GM10266 (cell line): ENCODE measurements around the gene CASP7.

ENCODE experiments used
- DNase-seq: peaks from one replicate; pipeline ENCODE4 v3.0.0; 2012; ENCODE audit errors: extremely low spot score
- TF ChIP-seq, protein P1 (sequence below): IDR thresholded peaks from 2 replicates; pipeline ENCODE4 v1.5.1; 2012; ENCODE audit warnings: mild to moderate bottlenecking, low read depth; ENCODE audit not compliant: control insufficient read depth, insufficient read depth; ENCODE audit errors: missing control alignments

CASP7 gene

DNA sequence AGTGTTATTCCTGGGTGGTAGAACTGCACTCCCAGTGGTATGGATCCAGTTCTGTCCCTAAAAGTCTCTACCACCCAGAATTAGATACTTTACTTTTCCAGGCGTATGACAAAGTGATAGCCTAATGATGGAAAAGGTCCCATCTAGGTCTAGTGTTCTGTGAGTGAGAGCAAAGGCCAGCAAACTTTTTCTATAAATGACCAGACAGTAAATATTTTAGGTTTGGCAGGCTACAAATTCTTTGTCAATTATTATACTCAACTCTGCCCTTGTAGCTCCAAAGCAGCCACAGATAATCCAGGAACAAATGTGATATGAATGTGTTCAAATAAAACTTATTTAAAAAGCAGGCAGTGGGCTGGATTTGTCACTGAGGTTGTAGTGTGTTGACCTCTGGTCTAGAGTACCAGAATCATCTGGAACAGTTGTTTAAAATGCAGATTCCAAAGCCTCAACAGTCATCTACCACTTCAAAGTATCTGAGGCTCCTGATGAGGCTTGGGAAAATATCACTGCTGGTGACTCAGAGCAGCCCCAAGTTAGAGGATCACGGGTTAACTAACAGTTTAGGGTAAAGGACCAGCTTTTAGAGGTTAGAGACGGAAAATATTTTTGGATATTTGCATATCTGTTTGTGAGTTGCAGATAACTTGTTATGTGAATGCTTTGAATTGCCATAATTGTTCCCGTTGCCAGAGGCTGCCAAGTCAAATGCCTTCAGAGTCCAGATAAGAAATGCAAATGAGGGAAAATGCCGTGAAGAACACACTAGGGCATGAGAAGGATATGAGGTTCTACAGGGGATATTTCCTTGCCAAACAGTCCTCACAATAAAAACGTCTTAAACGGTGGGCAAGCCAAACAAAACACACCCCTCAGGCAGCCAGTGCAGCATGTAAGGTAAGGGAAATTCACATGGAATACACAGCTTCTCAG, 35.3 kb upstream of the CASP7 start:
- no peak for DNase-seq

DNA sequence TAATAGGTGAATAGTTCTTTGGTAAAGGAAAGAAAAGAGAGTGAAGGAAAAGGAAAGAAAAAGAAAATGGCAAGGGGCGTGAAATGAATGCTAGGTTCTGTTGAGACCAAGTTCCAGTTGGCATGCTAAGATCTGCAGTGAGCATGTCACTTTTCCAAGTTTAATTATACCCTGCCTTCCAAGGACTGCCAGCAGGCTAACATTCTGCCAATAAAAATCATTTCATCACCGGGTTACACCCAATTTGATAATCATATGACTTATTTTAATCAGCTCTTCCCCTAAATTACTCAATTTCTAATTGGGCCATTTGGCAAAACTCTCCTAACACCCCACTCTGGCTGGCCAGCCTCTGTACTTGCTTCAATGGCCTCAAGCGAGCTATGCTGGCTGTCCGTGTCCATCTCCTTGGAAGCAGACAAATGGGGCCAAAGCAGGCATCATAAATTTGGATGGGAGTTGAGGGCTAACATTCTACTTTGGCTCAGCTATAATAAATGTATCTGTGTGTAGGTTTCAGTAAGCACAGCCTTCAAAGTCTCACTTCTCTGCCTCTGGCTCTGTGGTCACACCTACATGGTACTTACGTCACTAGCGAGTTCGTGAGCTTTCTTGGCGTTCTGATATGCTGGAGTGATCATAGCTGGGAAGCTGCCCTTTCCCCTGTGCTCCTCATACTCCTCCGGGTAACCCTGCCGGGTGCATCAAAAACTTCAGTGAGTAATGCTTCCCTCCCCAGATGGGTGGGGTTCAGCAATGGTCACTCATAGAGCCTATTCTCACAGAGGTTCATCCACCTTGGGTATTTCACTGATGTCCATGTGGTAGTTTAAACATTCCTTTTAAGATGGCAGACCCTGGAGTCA, 33.1 kb upstream of the CASP7 start:
- no peak for DNase-seq
- TF ChIP-seq, protein P1, sequence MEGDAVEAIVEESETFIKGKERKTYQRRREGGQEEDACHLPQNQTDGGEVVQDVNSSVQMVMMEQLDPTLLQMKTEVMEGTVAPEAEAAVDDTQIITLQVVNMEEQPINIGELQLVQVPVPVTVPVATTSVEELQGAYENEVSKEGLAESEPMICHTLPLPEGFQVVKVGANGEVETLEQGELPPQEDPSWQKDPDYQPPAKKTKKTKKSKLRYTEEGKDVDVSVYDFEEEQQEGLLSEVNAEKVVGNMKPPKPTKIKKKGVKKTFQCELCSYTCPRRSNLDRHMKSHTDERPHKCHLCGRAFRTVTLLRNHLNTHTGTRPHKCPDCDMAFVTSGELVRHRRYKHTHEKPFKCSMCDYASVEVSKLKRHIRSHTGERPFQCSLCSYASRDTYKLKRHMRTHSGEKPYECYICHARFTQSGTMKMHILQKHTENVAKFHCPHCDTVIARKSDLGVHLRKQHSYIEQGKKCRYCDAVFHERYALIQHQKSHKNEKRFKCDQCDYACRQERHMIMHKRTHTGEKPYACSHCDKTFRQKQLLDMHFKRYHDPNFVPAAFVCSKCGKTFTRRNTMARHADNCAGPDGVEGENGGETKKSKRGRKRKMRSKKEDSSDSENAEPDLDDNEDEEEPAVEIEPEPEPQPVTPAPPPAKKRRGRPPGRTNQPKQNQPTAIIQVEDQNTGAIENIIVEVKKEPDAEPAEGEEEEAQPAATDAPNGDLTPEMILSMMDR = no peak

More for the DNA sequence above, 35.3 kb upstream of the CASP7 start:
- TF ChIP-seq, protein P1 = no peak

DNA sequence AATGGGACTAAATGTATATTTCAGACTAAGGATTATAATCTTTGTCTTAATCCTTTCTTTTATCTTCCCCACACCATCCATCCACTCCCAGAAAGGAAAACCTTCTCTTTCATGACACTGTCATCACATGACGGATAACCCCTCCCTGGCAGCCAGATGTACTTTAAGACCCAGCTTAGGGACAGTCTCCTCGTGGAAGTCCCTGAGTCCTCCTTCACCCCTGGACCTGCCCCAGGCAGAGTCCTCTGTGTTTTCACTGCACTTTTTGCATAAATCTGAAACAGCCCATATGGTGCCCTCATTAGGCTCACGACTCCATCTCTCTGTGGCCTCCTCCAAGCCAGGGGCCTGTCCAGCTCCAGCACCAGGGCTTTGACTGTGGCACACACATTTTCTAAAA, 31.9 kb upstream of the CASP7 start:
- DNase-seq = no peak
- TF ChIP-seq, protein P1 = no peak

DNA sequence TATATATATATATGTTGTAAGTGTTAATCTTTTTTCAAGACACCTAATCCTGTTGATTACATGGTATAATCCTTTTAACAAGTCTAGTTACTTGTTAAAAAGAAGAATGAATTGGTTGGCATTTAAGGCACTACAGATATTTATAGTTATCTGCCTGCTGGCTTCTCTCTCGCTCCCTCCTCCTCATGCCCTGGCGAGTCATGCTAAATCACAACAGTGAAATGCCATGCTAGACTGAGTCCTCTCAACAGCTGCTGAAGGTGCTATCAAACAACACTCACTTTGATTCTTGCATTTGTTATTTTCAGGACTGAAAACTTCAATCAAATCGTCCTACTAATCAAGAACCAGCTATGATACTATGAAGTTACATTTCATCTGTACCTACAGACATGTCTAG, 31.2 kb upstream of the CASP7 start:
- DNase-seq = no peak
- TF ChIP-seq, protein P1 = no peak

DNA sequence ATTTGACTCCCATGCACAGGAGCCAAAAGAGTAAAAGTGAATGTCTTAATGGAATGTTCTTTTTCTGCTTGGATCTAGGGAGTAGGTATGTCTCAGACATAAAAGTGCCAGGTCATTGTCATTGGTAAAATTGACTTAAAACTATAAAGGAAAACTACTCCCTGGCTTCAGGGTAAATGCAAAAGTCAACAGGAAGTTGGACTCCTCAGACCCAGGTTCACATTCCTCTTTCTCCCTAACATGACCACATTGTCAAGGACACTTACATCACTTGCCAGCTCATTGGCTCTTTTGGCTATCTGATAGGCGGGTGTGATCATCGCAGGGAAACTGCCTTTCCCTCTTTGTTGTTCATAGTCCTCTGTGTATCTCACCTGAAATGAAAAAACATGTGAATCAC, 29.5 kb upstream of the CASP7 start:
- TF ChIP-seq, protein P1 = no peak
- no peak for DNase-seq

DNA sequence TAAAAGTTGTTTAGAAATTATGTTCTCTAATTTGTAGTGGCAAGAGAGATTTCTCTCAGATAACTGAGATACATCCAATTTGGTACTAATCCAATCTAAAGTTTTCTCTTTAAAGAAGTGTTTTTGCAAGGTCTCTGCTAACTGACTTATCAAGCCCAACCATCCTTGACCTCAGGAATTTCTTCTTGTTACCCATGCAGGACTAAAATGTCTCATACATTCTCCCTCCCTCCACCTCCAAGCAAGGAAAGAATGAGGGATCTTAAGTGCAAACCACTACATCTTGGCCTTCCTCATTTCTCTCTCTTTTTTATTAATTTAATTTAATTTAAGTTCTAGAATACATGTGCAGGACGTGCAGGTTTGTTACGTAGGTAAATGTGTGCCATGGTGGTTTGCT, 28.7 kb upstream of the CASP7 start:
- TF ChIP-seq, protein P1 = no peak

More for the DNA sequence above, 28.7 kb upstream of the CASP7 start:
- DNase-seq = no peak
